Osteocyte (in vitro differentiated cells): ENCODE results near the gene CNOT6L. TPM values are rescaled to one million over a fixed set of nuclear protein-coding genes. Genes with fewer than 3 reads are reported as not detected.

Experiments used
- DNase-seq: peaks from one replicate; pipeline ENCODE4 v3.0.0; 2021; ENCODE audit warnings: mixed read lengths; ENCODE audit not compliant: unreplicated experiment; ENCODE audit errors: extremely low spot score
- H3K27ac Mint-ChIP-seq: one replicate; pipeline ENCODE4 v1.8.0; 2021; ENCODE audit warnings: mild to moderate bottlenecking, mixed read lengths; ENCODE audit not compliant: unreplicated experiment
- H3K27me3 Mint-ChIP-seq: one replicate; pipeline ENCODE4 v1.8.0; 2021; ENCODE audit warnings: mixed read lengths; ENCODE audit not compliant: unreplicated experiment
- H3K36me3 Mint-ChIP-seq: one replicate; pipeline ENCODE4 v1.8.0; 2021; ENCODE audit warnings: mixed read lengths; ENCODE audit not compliant: unreplicated experiment
- H3K4me1 Mint-ChIP-seq: one replicate; pipeline ENCODE4 v1.8.0; 2021; ENCODE audit warnings: mixed read lengths; ENCODE audit not compliant: unreplicated experiment
- H3K4me3 Mint-ChIP-seq: one replicate; pipeline ENCODE4 v1.8.0; 2021; ENCODE audit warnings: mild to moderate bottlenecking, moderate library complexity, mixed read lengths; ENCODE audit not compliant: unreplicated experiment
- H3K9me3 Mint-ChIP-seq: one replicate; pipeline ENCODE4 v1.8.0; 2021; ENCODE audit warnings: mixed read lengths; ENCODE audit not compliant: unreplicated experiment
- CTCF ChIP-seq: fragments of 200-600 bp; sonication (generic); IDR thresholded peaks from 2 replicates; pipeline ENCODE4 v1.5.0; 2021; ENCODE audit warnings: antibody characterized with exemption, mild to moderate bottlenecking, moderate library complexity
- total RNA-seq: library from RNA; stranded (reverse); gene quantifications from 2 replicates; pipeline ENCODE4 v1.2.1, GENCODE V29; 2021

The CNOT6L gene
- total RNA-seq, 1 donor from 2014 or later = 28.6 TPM

- no peaks in the 10 kb centered on the region for H3K9me3 Mint-ChIP-seq
- H3K36me3 Mint-ChIP-seq = no peaks in the 10 kb centered on the region
- H3K27ac Mint-ChIP-seq = no peak overlapping the region
These were observed 153.6 kb downstream of the CNOT6L start for GRCh38 chr4:77665381-77666069.

More at GRCh38 chr4:77665381-77666069, 153.6 kb downstream of the CNOT6L start:
- no peak for TF ChIP-seq CTCF
- Mint-ChIP-seq H3K4me3 (no peak overlapping the region), H3K4me1 (no peaks in the 10 kb centered on the region), H3K27me3 (peaks cover 35% of the 10 kb centered on the region)
- DNase-seq = no peak

Other genes with a start within 250 kb of the CNOT6L start
- gene CXCL13, start 213.5 kb downstream of the CNOT6L start, total RNA-seq = not detected in 2 replicates
- 25.5 and 28.8 TPM in 2 replicates for gene MRPL1, start 43.5 kb upstream of the CNOT6L start, total RNA-seq
- 0.89 and 1.6 TPM in 2 replicates for gene FRAS1, start 238.0 kb upstream of the CNOT6L start, total RNA-seq